ENCODE data around the gene CPSF4L.

The CPSF4L gene

DNA sequence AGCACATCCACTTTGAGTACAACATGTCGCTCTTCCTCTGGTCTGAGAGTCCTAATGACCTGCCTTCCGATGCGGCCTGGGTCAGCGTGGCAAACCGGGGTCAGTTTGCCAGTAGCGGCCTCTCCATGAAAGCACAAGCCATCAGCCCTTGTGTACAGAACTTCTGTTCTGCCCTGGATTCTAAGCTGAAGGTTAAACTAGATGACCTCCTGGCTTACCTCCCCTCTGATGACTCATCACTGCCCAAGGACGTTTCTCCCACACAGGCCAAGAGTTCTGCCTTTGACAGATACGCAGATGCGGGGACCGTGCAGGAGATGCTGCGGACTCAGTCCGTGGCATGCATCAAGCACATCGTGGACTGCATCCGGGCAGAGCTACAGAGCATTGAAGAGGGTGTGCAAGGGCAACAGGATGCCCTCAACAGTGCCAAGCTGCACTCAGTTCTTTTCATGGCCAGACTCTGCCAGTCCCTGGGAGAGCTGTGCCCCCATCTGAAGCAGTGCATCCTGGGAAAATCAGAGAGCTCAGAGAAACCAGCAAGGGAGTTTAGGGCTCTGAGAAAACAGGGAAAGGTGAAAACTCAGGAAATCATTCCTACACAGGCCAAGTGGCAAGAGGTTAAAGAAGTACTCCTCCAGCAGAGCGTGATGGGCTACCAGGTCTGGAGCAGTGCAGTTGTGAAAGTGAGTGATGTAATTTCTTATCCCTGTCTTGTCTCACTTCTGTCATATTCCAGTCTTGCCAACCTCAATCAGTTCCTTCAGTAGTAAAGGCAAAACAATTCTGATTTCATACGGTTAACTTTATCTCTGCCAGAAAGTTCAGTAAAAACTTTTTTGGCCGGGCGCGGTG is 60.2 kb downstream of the CPSF4L start:
- DNase-seq (ENCODE audit: low spot score) = no peak

DNA sequence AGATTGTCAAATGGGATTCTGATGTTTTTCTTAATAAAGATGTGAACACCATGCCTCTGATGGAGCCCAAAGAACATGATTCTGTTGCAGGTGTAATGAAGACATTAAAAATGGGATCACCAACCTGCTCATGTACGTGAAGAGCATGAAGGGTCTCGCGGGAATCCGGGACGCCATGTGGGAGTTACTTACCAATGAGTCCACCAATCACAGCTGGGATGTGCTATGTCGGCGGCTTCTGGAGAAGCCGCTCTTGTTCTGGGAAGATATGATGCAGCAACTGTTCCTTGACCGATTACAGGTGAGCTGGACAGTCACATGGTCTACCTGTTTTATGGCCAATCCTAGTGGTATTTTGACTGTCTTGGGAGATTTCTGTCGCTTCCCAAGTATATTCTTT is 61.2 kb downstream of the CPSF4L start:
- DNase-seq (ENCODE audit: low spot score) = no peak

DNA sequence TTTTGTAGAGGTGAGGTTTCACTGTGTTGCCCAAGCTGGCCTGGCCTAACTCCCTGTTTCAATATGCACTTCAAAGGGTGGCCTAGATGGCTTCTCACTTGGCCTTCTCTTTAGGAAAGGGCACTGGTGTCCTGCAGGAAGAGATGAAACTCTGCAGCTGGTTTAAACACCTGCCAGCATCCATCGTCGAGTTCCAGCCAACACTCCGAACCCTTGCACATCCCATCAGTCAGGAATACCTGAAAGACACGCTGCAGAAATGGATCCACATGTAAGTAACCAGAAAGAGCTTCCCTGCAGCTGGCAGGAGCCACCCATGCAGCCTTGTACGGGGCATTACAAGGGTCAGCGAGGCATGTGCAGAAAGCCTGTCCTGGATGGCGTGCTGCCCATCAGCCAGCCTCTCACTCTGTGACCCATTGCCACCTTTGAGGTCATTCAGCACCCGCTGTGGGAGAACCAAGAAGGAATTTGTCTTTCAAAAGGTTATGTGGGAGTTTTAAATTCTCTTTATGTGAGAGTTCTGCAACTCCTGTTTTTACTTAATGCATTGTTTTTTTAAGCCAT is 61.8 kb downstream of the CPSF4L start:
- DNase-seq (ENCODE audit: low spot score) = no peak

DNA sequence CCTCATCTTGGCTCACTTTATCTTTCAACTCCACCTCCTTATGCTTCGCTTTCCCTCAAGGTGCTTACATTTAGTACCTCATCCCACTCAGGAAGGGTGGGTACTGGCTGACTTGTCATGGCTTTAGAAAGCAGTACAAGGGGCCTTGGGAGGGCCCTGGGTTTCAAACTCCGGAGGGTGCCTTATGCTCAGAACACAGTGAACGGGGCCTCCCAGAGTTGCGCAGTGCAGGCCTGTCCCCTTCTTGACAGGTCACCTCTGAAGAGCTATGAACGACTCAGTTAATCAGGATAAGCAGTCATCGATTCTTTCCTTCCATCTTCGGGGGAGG is 62.8 kb downstream of the CPSF4L start:
- DNase-seq (ENCODE audit: low spot score) = no peak
